ENCODE data around the gene LINC00237. TPM values are rescaled to one million over a fixed set of nuclear protein-coding genes. Genes with fewer than 3 reads are reported as not detected.

Gene LINC00237
- total and polyA plus RNA-seq, 2 of the 8 experiments (the other 6 are each of a cell fraction or from before 2014, with no cell fraction given): 0.28 to 1.4 TPM

DNA sequence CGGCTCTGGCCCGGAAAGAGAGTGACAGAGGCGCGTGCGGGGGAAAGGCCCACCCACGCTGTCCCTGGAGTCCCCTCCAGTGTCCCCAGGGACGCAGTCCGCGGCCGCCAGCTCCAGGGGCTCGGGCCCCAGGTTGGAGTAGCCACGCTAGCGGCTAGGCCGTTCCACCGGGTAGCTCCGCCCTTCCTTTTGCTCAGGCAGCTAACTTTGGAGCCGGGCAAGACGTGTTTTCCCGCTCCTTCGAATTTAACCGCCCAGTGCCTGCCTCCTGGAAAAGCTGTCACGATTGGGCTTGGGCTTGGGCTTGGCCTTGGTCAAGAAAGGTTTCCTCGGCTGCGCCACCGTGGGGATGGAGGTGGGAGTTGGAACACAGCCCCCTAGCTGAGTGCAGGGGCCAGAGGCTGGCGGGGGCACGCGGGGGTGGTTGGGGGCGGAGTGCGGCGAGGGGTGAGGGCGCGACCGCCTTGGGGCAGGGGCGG, 4.7 kb downstream of the LINC00237 start:
- Histone ChIP-seq H3K23ac (ENCODE audit: insufficient read length) (no peak overlapping the region), H3K4me2 (ENCODE audit: insufficient read depth in 1 of 2, low read depth in 2 of 2, low read length in 2 of 2) (peak overlapping the region; percentile 97 to 98), H2BK20ac (ENCODE audit: low read length) (peak overlapping the region; percentile 72; the same call in 1 of the 2 replicates), H3K9me3 (ENCODE audit: insufficient read depth in 2 of 2, low read depth in 1 of 2, low read length in 1 of 2) (no peaks in the 10 kb centered on the region), H2BK12ac (ENCODE audit: low read depth, low read length) (peak overlapping the region; percentile 80; the same call in 1 of the 2 replicates), H3K79me1 (ENCODE audit: low read depth, low read length) (no peaks in the 10 kb centered on the region), H3K4ac (replicated peaks; ENCODE audit: insufficient read length, low read depth, low read length) (no peak overlapping the region), H4K8ac (ENCODE audit: extremely low read depth, insufficient read depth, low read length) (peak overlapping the region; percentile 78), H3K79me2 (ENCODE audit: control insufficient read depth in 1 of 2, insufficient read depth in 2 of 2, low read length in 2 of 2) (no peaks in the 10 kb centered on the region), H4K5ac (ENCODE audit: insufficient read length, low read depth, low read length) (no peak overlapping the region), H2AK5ac (ENCODE audit: low read depth, low read length) (no peak overlapping the region; the same call in 1 of the 2 replicates), H3K23me2 (ENCODE audit: low read depth, low read length) (peaks cover 32% of the 10 kb centered on the region), H2AFZ (ENCODE audit: low read length) (peak overlapping the region; percentile 13; the same call in 1 of the 2 replicates), H2BK5ac (ENCODE audit: low read depth, low read length) (peak overlapping the region; percentile 71; the same call in 1 of the 2 replicates), H2BK120ac (replicated peaks; ENCODE audit: low read depth, low read length) (no peak overlapping the region), H4K91ac (replicated peaks; ENCODE audit: insufficient read length, low read length) (no peak overlapping the region), H3K9ac (replicated peaks in 1 of 4; ENCODE audit: extremely low read depth in 1 of 4, low read depth in 3 of 4, low read length in 3 of 4) (peak overlapping the region in 2 of 4 experiments; percentile 35 to 57; a peak in 4 of 7 replicates), H3K4me1 (replicated peaks in 1 of 4; ENCODE audit: control insufficient read depth in 3 of 4, insufficient read depth in 4 of 4, low read length in 3 of 4) (peaks cover 10 to 28% (median 17%) of the 10 kb centered on the region in 4 experiments), H3K18ac (ENCODE audit: extremely low read depth, low read length) (peak overlapping the region; percentile 78), H4K20me1 (replicated peaks in 1 of 2; ENCODE audit: control insufficient read depth in 1 of 2, insufficient read depth in 2 of 2, low read length in 2 of 2) (peaks cover 0 to 5% of the 10 kb centered on the region in 2 experiments), H3K4me3 (ENCODE audit: extremely low read depth in 1 of 4, insufficient read depth in 2 of 4, low read depth in 3 of 4, low read length in 4 of 4) (peak overlapping the region; percentile 44 to 78 (median 64)), H3K56ac (replicated peaks; ENCODE audit: insufficient read length, low read depth, low read length) (no peak overlapping the region), H3K27ac (ENCODE audit: low read depth, low read length) (no peak overlapping the region), H3K27me3 (replicated peaks in 1 of 4; ENCODE audit: control insufficient read depth in 3 of 4, extremely low read depth in 1 of 4, insufficient read depth in 3 of 4, low read length in 3 of 4) (peaks cover 31 to 99% (median 88%) of the 10 kb centered on the region in 4 experiments), H2BK15ac (ENCODE audit: low read length) (no peak overlapping the region), H3K36me3 (ENCODE audit: control insufficient read depth in 2 of 4, insufficient read depth in 4 of 4, low read length in 3 of 4) (no peaks in the 10 kb centered on the region), H3K14ac (ENCODE audit: insufficient read length) (no peak overlapping the region)
- ChIA-PET POLR2A (ENCODE audit: partially characterized antibody) (interaction anchor here (0.7 to 4.0 kb wide), 30 partner anchors 11 to 415 kb away, joined by 3 to 20 read pairs (median 4); partner anchors contain the start of genes KIZ and XRN2), CTCF (ENCODE audit: partially characterized antibody) (interaction anchor here (0.7 to 3.5 kb wide), 21 partner anchors 11 to 428 kb away, joined by 3 to 23 read pairs (median 5); partner anchors contain the start of gene KIZ)
- 0% methylated on average over 25 of the region's 35 CpGs; no CpG with 5 or more reads in 1 of the 2 experiments for WGBS, 2 experiments (ENCODE audit: extremely low coverage in 1 of 2, insufficient coverage in 1 of 2, insufficient read length in 1 of 2, insufficient replicate concordance in 2 of 2, low coverage in 1 of 2, low lambda C conversion rate in 2 of 2, missing lambda C conversion rate in 1 of 2)
- FAIRE-seq (no peak), DNase-seq (ENCODE audit: low read depth in 1 of 2, low spot score in 2 of 2) (no peak)
- no peak for TF ChIP-seq YY1 (IDR thresholded peaks at IDR 0.05; ENCODE audit: low read depth, low read length)
- no peak; the same call in 1 of the 2 replicates for TF ChIP-seq PHF8 (conservative IDR thresholded peaks at IDR 0.05; ENCODE audit: low read depth, low read length)
- no peak for TF ChIP-seq CBX8 (IDR thresholded peaks at IDR 0.05; ENCODE audit: borderline replicate concordance, low read depth, low read length)
- no peak for TF ChIP-seq EP300 (IDR thresholded peaks at IDR 0.05; ENCODE audit: borderline replicate concordance in 1 of 2, low read depth in 2 of 2, low read length in 2 of 2)
- no peak for TF ChIP-seq MAFK (IDR thresholded peaks at IDR 0.05; ENCODE audit: low read depth, low read length)
- no peak for TF ChIP-seq CREB1 (IDR thresholded peaks at IDR 0.05)
- peak in 2 of 3 experiments; percentile 27 to 36; a peak in 2 of 4 replicates for TF ChIP-seq CTCF (IDR thresholded peaks at IDR 0.05; ENCODE audit: control extremely low read depth in 1 of 3, insufficient read depth in 1 of 3, low read depth in 1 of 3, low read length in 3 of 3)
- no peak for TF ChIP-seq TEAD4 (IDR thresholded peaks at IDR 0.05; ENCODE audit: low read depth, low read length)
- TF ChIP-seq RNF2 (IDR thresholded peaks at IDR 0.05; ENCODE audit: borderline replicate concordance, low read depth, low read length, missing control alignments, poor library complexity, severe bottlenecking): peak; percentile 55
